Measurements from ENCODE around the gene ADAMTS16. TPM values are rescaled to one million over a fixed set of nuclear protein-coding genes. Genes with fewer than 3 reads are reported as not detected.

ADAMTS16 gene
- total RNA-seq, 1 experiment from 2014 or later, result 0.28 TPM

GRCh38 chr5:5203451-5203850 lies 63.3 kb downstream of the ADAMTS16 start:
- Histone ChIP-seq H3K36me3 (ENCODE audit: insufficient read depth, low read length, poor library complexity, severe bottlenecking) (no peaks in the 10 kb centered on the region), H3K27ac (ENCODE audit: low read depth, low read length, poor library complexity, severe bottlenecking) (no peak overlapping the region), H3K27me3 (replicated peaks; ENCODE audit: insufficient read depth, low read depth, low read length, poor library complexity) (peaks cover 46% of the 10 kb centered on the region), H3K9me3 (ENCODE audit: low read depth, low read length, poor library complexity, severe bottlenecking) (no peaks in the 10 kb centered on the region), H3K4me3 (ENCODE audit: low read depth, low read length, poor library complexity, severe bottlenecking) (no peak overlapping the region), H3K4me1 (ENCODE audit: insufficient read depth, low read length, poor library complexity, severe bottlenecking) (no peaks in the 10 kb centered on the region)
- CTCF ChIA-PET, result no interaction called here
- POLR2A ChIA-PET (ENCODE audit: low non-redundant PET), result no interaction called here
- no peak for DNase-seq (ENCODE audit: low spot score)
- intact Hi-C loops (cut with micrococcal nuclease; ENCODE audit: unreplicated experiment), result no loop called here
- BruUV-seq (replicated peaks), result no TSS peak
- no peak for TF ChIP-seq EZH2 (IDR thresholded peaks at IDR 0.05; ENCODE audit: borderline replicate concordance, low read depth, low read length, poor library complexity, severe bottlenecking)

GRCh38 chr5:5207828-5208227 lies 67.7 kb downstream of the ADAMTS16 start:
- no TSS peak for BruUV-seq (replicated peaks)
- ChIA-PET CTCF (no interaction called here), POLR2A (ENCODE audit: low non-redundant PET) (no interaction called here)
- Histone ChIP-seq H3K4me3 (ENCODE audit: low read depth, low read length, poor library complexity, severe bottlenecking) (no peak overlapping the region), H3K4me1 (ENCODE audit: insufficient read depth, low read length, poor library complexity, severe bottlenecking) (no peaks in the 10 kb centered on the region), H3K36me3 (ENCODE audit: insufficient read depth, low read length, poor library complexity, severe bottlenecking) (no peaks in the 10 kb centered on the region), H3K27ac (ENCODE audit: low read depth, low read length, poor library complexity, severe bottlenecking) (no peak overlapping the region), H3K9me3 (ENCODE audit: low read depth, low read length, poor library complexity, severe bottlenecking) (no peaks in the 10 kb centered on the region), H3K27me3 (replicated peaks; ENCODE audit: insufficient read depth, low read depth, low read length, poor library complexity) (peaks cover 40% of the 10 kb centered on the region)
- no peak for DNase-seq (ENCODE audit: low spot score)
- intact Hi-C loops (cut with micrococcal nuclease; ENCODE audit: unreplicated experiment), result no loop called here
- TF ChIP-seq CTCF (conservative IDR thresholded peaks at IDR 0.05; ENCODE audit: low read depth, low read length), result no peak
- no peak for TF ChIP-seq EZH2 (IDR thresholded peaks at IDR 0.05; ENCODE audit: borderline replicate concordance, low read depth, low read length, poor library complexity, severe bottlenecking)

GRCh38 chr5:5209089-5209488 lies 69.0 kb downstream of the ADAMTS16 start:
- Histone ChIP-seq H3K36me3 (ENCODE audit: insufficient read depth, low read length, poor library complexity, severe bottlenecking) (no peaks in the 10 kb centered on the region), H3K4me1 (ENCODE audit: insufficient read depth, low read length, poor library complexity, severe bottlenecking) (no peaks in the 10 kb centered on the region), H3K27ac (ENCODE audit: low read depth, low read length, poor library complexity, severe bottlenecking) (no peak overlapping the region), H3K9me3 (ENCODE audit: low read depth, low read length, poor library complexity, severe bottlenecking) (no peaks in the 10 kb centered on the region), H3K4me3 (ENCODE audit: low read depth, low read length, poor library complexity, severe bottlenecking) (no peak overlapping the region), H3K27me3 (replicated peaks; ENCODE audit: insufficient read depth, low read depth, low read length, poor library complexity) (peaks cover 30% of the 10 kb centered on the region)
- CTCF ChIA-PET, result interaction anchor here (0.6 kb wide), 1 partner anchor 13 kb away, joined by 9 read pairs; no protein-coding TSS in a partner anchor
- DNase-seq (ENCODE audit: low spot score), result peak; percentile 18
- TF ChIP-seq CTCF (conservative IDR thresholded peaks at IDR 0.05; ENCODE audit: low read depth, low read length) (no peak), EZH2 (IDR thresholded peaks at IDR 0.05; ENCODE audit: borderline replicate concordance, low read depth, low read length, poor library complexity, severe bottlenecking) (no peak)
- POLR2A ChIA-PET (ENCODE audit: low non-redundant PET), result no interaction called here
- no TSS peak for BruUV-seq (replicated peaks)
- intact Hi-C loops (cut with micrococcal nuclease; ENCODE audit: unreplicated experiment), result no loop called here

- POLR2A ChIA-PET (ENCODE audit: low non-redundant PET), result no interaction called here
- CTCF ChIA-PET, result no interaction called here
- no peak for TF ChIP-seq CTCF (conservative IDR thresholded peaks at IDR 0.05; ENCODE audit: low read depth, low read length)
- no peak for TF ChIP-seq EZH2 (IDR thresholded peaks at IDR 0.05; ENCODE audit: borderline replicate concordance, low read depth, low read length, poor library complexity, severe bottlenecking)
Observed at GRCh38 chr5:5209510-5210286, 69.6 kb downstream of the ADAMTS16 start.

More at GRCh38 chr5:5209510-5210286, 69.6 kb downstream of the ADAMTS16 start:
- intact Hi-C loops (cut with micrococcal nuclease; ENCODE audit: unreplicated experiment), result no loop called here
- Histone ChIP-seq H3K27me3 (replicated peaks; ENCODE audit: insufficient read depth, low read depth, low read length, poor library complexity) (peaks cover 30% of the 10 kb centered on the region), H3K4me1 (ENCODE audit: insufficient read depth, low read length, poor library complexity, severe bottlenecking) (peaks cover under 1% of the 10 kb centered on the region), H3K36me3 (ENCODE audit: insufficient read depth, low read length, poor library complexity, severe bottlenecking) (no peaks in the 10 kb centered on the region), H3K27ac (ENCODE audit: low read depth, low read length, poor library complexity, severe bottlenecking) (no peak overlapping the region), H3K4me3 (ENCODE audit: low read depth, low read length, poor library complexity, severe bottlenecking) (no peak overlapping the region), H3K9me3 (ENCODE audit: low read depth, low read length, poor library complexity, severe bottlenecking) (no peaks in the 10 kb centered on the region)
- DNase-seq (ENCODE audit: low spot score), result no peak
- BruUV-seq (replicated peaks), result no TSS peak
